ENCODE results near the gene PRR30. TPM values are rescaled to one million over a fixed set of nuclear protein-coding genes. Genes with fewer than 3 reads are reported as not detected.

The PRR30 gene
- total RNA-seq, 2 experiments from 2014 or later = not detected

- intact Hi-C loops (cut with DNase I, micrococcal nuclease) = loop anchor here in 1 of 2 experiments (5.0 kb wide), 2 partner anchors 127 to 283 kb away; partner anchors contain the start of genes EIF2B4 and SNX17
- ATAC-seq (ENCODE audit: poor library complexity) (no peak), DNase-seq (no peak)
- Histone ChIP-seq H3K27me3 (ENCODE audit: control insufficient read depth in 1 of 2, insufficient read depth in 2 of 2, low read length in 2 of 2) (no peaks in the 10 kb centered on the region), H3K36me3 (ENCODE audit: insufficient read depth, low read length) (no peaks in the 10 kb centered on the region), H3K27ac (ENCODE audit: low read depth in 1 of 2, low read length in 2 of 2) (no peak overlapping the region), H3K4me3 (ENCODE audit: low read length) (no peak overlapping the region), H3K4me1 (ENCODE audit: insufficient read depth, low read length) (peaks cover 34% of the 10 kb centered on the region), H3K9me3 (ENCODE audit: control insufficient read depth in 1 of 2, insufficient read depth in 1 of 2, low read length in 2 of 2) (no peaks in the 10 kb centered on the region)
- no peak for TF ChIP-seq CTCF (IDR thresholded peaks at IDR 0.05)
- POLR2A ChIA-PET = interaction anchor here (1.0 to 10.2 kb wide), 4 partner anchors 18 to 122 kb away, joined by 3 to 113 read pairs (median 8); partner anchors contain the start of genes AGBL5, ATRAID, OST4 and SLC5A6
- Mint-ChIP-seq H3K4me3 (peak overlapping the region; percentile 69), H3K27me3 (no peaks in the 10 kb centered on the region), H3K9me3 (no peaks in the 10 kb centered on the region), H3K4me1 (ENCODE audit: low read depth) (peaks cover 25% of the 10 kb centered on the region), H3K27ac (peak overlapping the region; percentile 20), H3K36me3 (ENCODE audit: low read depth) (no peaks in the 10 kb centered on the region)
- CTCF ChIA-PET = interaction anchor here (0.7 kb wide), 1 partner anchor 44 kb away, joined by 3 read pairs; no protein-coding TSS in a partner anchor
Observed at GRCh38 chr2:27089111-27089954, 49.9 kb downstream of the PRR30 start.

GRCh38 chr2:27088634-27089033, 50.6 kb downstream of the PRR30 start:
- Mint-ChIP-seq H3K27me3 (no peaks in the 10 kb centered on the region), H3K27ac (no peak overlapping the region), H3K9me3 (no peaks in the 10 kb centered on the region), H3K36me3 (ENCODE audit: low read depth) (no peaks in the 10 kb centered on the region), H3K4me3 (peak overlapping the region; percentile 69), H3K4me1 (ENCODE audit: low read depth) (peaks cover 25% of the 10 kb centered on the region)
- no peak overlapping the region for H3K27ac ChIP-seq (ENCODE audit: low read depth in 1 of 2, low read length in 2 of 2)
- intact Hi-C loops (cut with DNase I, micrococcal nuclease) = loop anchor here in 1 of 2 experiments (5.0 kb wide), 2 partner anchors 126 to 284 kb away; partner anchors contain the start of genes EIF2B4 and SNX17
- no peak for TF ChIP-seq CTCF (IDR thresholded peaks at IDR 0.05)
- DNase-seq (no peak), ATAC-seq (ENCODE audit: poor library complexity) (no peak)
- H3K36me3 ChIP-seq (ENCODE audit: insufficient read depth, low read length) = no peaks in the 10 kb centered on the region
- H3K4me1 ChIP-seq (ENCODE audit: insufficient read depth, low read length) = peaks cover 34% of the 10 kb centered on the region
- no peaks in the 10 kb centered on the region for H3K27me3 ChIP-seq (ENCODE audit: control insufficient read depth in 1 of 2, insufficient read depth in 2 of 2, low read length in 2 of 2)
- no peak overlapping the region for H3K4me3 ChIP-seq (ENCODE audit: low read length)
- ChIA-PET CTCF (no interaction called here), POLR2A (interaction anchor here (2.8 to 10.2 kb wide), 3 partner anchors 18 to 123 kb away, joined by 12 to 161 read pairs (median 113); partner anchors contain the start of genes AGBL5, ATRAID, OST4 and SLC5A6)
- no peaks in the 10 kb centered on the region for H3K9me3 ChIP-seq (ENCODE audit: control insufficient read depth in 1 of 2, insufficient read depth in 1 of 2, low read length in 2 of 2)

- no peak for DNase-seq
- Histone ChIP-seq H3K27ac (ENCODE audit: low read depth in 1 of 2, low read length in 2 of 2) (no peak overlapping the region), H3K36me3 (ENCODE audit: insufficient read depth, low read length) (no peaks in the 10 kb centered on the region), H3K4me1 (ENCODE audit: insufficient read depth, low read length) (peaks cover 34% of the 10 kb centered on the region), H3K4me3 (ENCODE audit: low read length) (no peak overlapping the region), H3K9me3 (ENCODE audit: control insufficient read depth in 1 of 2, insufficient read depth in 1 of 2, low read length in 2 of 2) (no peaks in the 10 kb centered on the region), H3K27me3 (ENCODE audit: control insufficient read depth in 1 of 2, insufficient read depth in 2 of 2, low read length in 2 of 2) (no peaks in the 10 kb centered on the region)
- Mint-ChIP-seq H3K27ac (no peak overlapping the region), H3K27me3 (no peaks in the 10 kb centered on the region), H3K4me1 (ENCODE audit: low read depth) (peaks cover 25% of the 10 kb centered on the region), H3K36me3 (ENCODE audit: low read depth) (no peaks in the 10 kb centered on the region), H3K4me3 (peak overlapping the region; percentile 91), H3K9me3 (no peaks in the 10 kb centered on the region)
- POLR2A ChIA-PET = interaction anchor here (1.1 to 10.2 kb wide), 5 partner anchors 18 to 124 kb away, joined by 3 to 161 read pairs (median 12); partner anchors contain the start of genes ABHD1, AGBL5, ATRAID and OST4
- no peak for TF ChIP-seq CTCF (IDR thresholded peaks at IDR 0.05)
- intact Hi-C loops (cut with DNase I, micrococcal nuclease) = loop anchor here in 1 of 2 experiments (2.0 to 5.0 kb wide), 3 partner anchors 125 to 284 kb away; partner anchors contain the start of genes ATRAID, EIF2B4, SLC5A6 and SNX17
- CTCF ChIA-PET = interaction anchor here (1.3 to 1.5 kb wide), 2 partner anchors 9 to 16 kb away, joined by 4 to 6 read pairs; partner anchors contain the start of gene OST4
- ATAC-seq (ENCODE audit: poor library complexity) = no peak
Observed at GRCh38 chr2:27087823-27088410, 51.3 kb downstream of the PRR30 start.

Data from CD4-positive, alpha-beta T cell (primary cell).